MM.1S (cell line): ENCODE data around the gene ZNF672.

ENCODE experiments used
- CTCF ChIP-seq: fragments of 300-600 bp; sonication (generic); IDR thresholded peaks from 2 replicates; pipeline ENCODE4 v1.5.1; 2016; ENCODE audit warnings: antibody characterized with exemption, low read length, mixed read lengths
- EZH2 ChIP-seq: fragments of 300-600 bp; sonication (generic); optimal IDR thresholded peaks from 2 replicates; pipeline ENCODE3; 2017; ENCODE audit warnings: low read depth, mild to moderate bottlenecking, antibody characterized with exemption, low read length, mixed read lengths
- EZH2phosphoT487 ChIP-seq: fragments of 300-600 bp; sonication (generic); IDR thresholded peaks from 2 replicates; pipeline ENCODE4 v1.6.1; 2018; ENCODE audit warnings: antibody characterized with exemption, low read length

- TF ChIP-seq CTCF (no peak), EZH2 (no peak), EZH2phosphoT487 (no peak)
These were observed 4.8 kb downstream of the ZNF672 start for GRCh38 chr1:248842781-248843331.
